ENCODE results near the gene FURIN. TPM values are rescaled to one million over a fixed set of nuclear protein-coding genes. Genes with fewer than 3 reads are reported as not detected.

The FURIN gene
- total and polyA plus RNA-seq, 2 of the 8 experiments (the other 6 are each of a cell fraction or from before 2014, with no cell fraction given), result 15.8 to 32.1 TPM

DNA sequence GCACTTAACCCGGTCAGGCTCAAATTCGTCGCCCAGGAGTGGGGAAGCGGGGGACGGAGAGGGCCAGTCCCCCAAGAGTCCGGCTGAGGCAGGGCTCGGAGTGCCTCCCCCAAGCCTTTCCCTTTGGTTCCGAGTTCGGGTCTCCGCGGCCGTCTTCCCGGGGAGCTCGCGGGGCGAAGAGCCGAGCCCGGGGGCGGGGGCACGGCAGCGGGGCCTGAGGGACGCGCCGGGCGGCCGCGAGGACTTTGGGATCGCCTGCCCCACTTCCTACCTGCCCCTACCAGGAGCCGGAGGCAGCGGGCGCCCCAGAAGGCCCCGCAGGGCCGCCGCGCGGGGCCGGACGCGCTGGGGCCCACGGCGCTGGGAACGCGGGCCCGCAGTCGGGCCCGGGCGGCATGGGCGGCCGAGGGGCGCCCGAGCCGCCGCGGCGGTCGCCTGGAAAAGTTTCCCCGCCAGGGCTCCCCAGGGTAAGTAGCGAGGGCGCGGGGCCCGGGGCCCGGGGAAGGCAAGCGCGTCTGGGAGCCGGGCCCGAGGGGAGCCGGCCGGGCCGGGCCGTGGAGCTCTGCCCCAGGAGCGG lies 2.8 kb downstream of the FURIN start:
- Histone ChIP-seq H3K4me1 (replicated peaks in 1 of 4; ENCODE audit: control insufficient read depth in 3 of 4, insufficient read depth in 4 of 4, low read length in 3 of 4) (peaks cover 23 to 47% (median 30%) of the 10 kb centered on the region in 4 experiments), H2BK5ac (ENCODE audit: low read depth, low read length) (no peak overlapping the region), H3K27me3 (replicated peaks in 1 of 4; ENCODE audit: control insufficient read depth in 3 of 4, extremely low read depth in 1 of 4, insufficient read depth in 3 of 4, low read length in 3 of 4) (no peaks in the 10 kb centered on the region), H2AFZ (ENCODE audit: low read length) (no peak overlapping the region), H3K9ac (replicated peaks in 1 of 4; ENCODE audit: extremely low read depth in 1 of 4, low read depth in 3 of 4, low read length in 3 of 4) (peak overlapping the region; percentile 13 to 67 (median 42); a peak in 6 of 7 replicates), H3K18ac (ENCODE audit: extremely low read depth, low read length) (peak overlapping the region; percentile 74), H2BK12ac (ENCODE audit: low read depth, low read length) (0 out of 2 replicates have a peak overlapping the region, but pooled peaks have one; percentile 77), H3K4me3 (ENCODE audit: extremely low read depth in 1 of 4, insufficient read depth in 2 of 4, low read depth in 3 of 4, low read length in 4 of 4) (peak overlapping the region; percentile 47 to 73 (median 63)), H2BK15ac (ENCODE audit: low read length) (peak overlapping the region; percentile 61; the same call in 1 of the 2 replicates), H3K14ac (ENCODE audit: insufficient read length) (no peak overlapping the region), H3K79me2 (ENCODE audit: control insufficient read depth in 1 of 2, insufficient read depth in 2 of 2, low read length in 2 of 2) (peaks cover 0 to 5% of the 10 kb centered on the region in 2 experiments; a peak in 2 of 4 replicates), H2BK20ac (ENCODE audit: low read length) (no peak overlapping the region), H4K20me1 (replicated peaks in 1 of 2; ENCODE audit: control insufficient read depth in 1 of 2, insufficient read depth in 2 of 2, low read length in 2 of 2) (peaks cover 0 to 2% of the 10 kb centered on the region in 2 experiments), H4K8ac (ENCODE audit: extremely low read depth, insufficient read depth, low read length) (peak overlapping the region; percentile 20; the same call in 1 of the 2 replicates), H3K56ac (replicated peaks; ENCODE audit: insufficient read length, low read depth, low read length) (peak overlapping the region; percentile 8), H3K79me1 (ENCODE audit: low read depth, low read length) (peaks cover 2% of the 10 kb centered on the region; the same call in 1 of the 2 replicates), H3K23me2 (ENCODE audit: low read depth, low read length) (peaks cover 3% of the 10 kb centered on the region; the same call in 1 of the 2 replicates), H4K5ac (ENCODE audit: insufficient read length, low read depth, low read length) (no peak overlapping the region), H4K91ac (replicated peaks; ENCODE audit: insufficient read length, low read length) (no peak overlapping the region), H3K23ac (ENCODE audit: insufficient read length) (no peak overlapping the region), H3K4me2 (ENCODE audit: insufficient read depth in 1 of 2, low read depth in 2 of 2, low read length in 2 of 2) (peak overlapping the region; percentile 72 to 79), H3K27ac (ENCODE audit: low read depth, low read length) (no peak overlapping the region), H3K36me3 (ENCODE audit: control insufficient read depth in 2 of 4, insufficient read depth in 4 of 4, low read length in 3 of 4) (no peaks in the 10 kb centered on the region), H3K4ac (replicated peaks; ENCODE audit: insufficient read length, low read depth, low read length) (no peak overlapping the region), H2BK120ac (replicated peaks; ENCODE audit: low read depth, low read length) (no peak overlapping the region), H3K9me3 (ENCODE audit: insufficient read depth in 2 of 2, low read depth in 1 of 2, low read length in 1 of 2) (no peaks in the 10 kb centered on the region), H2AK5ac (ENCODE audit: low read depth, low read length) (no peak overlapping the region)
- TF ChIP-seq SP4 (IDR thresholded peaks at IDR 0.05; ENCODE audit: low read length) (no peak), KDM4A (IDR thresholded peaks at IDR 0.05; ENCODE audit: low read depth, low read length, severe bottlenecking) (peak; percentile 86), HDAC2 (IDR thresholded peaks at IDR 0.05; ENCODE audit: borderline replicate concordance in 1 of 2, low read depth in 2 of 2, low read length in 2 of 2) (peak in 1 of 2 experiments; percentile 39; a peak in 1 of 4 replicates), KDM1A (IDR thresholded peaks at IDR 0.05; ENCODE audit: borderline replicate concordance, low read length) (no peak), ASH2L (IDR thresholded peaks at IDR 0.05; ENCODE audit: low read length) (peak; percentile 17), TAF1 (IDR thresholded peaks at IDR 0.05; ENCODE audit: low read depth, low read length) (peak; percentile 34; the same call in 1 of the 2 replicates), SIN3A (conservative IDR thresholded peaks at IDR 0.05 in 1 of 2, IDR thresholded peaks at IDR 0.05 in 1 of 2; ENCODE audit: low read depth in 1 of 2, low read length in 2 of 2) (0 out of 4 replicates have a peak, but pooled peaks of 1 of the 2 experiments have one; percentile 46), TBP (IDR thresholded peaks at IDR 0.05; ENCODE audit: low read depth, low read length) (peak; percentile 28; the same call in 1 of the 2 replicates), PHF8 (conservative IDR thresholded peaks at IDR 0.05; ENCODE audit: low read depth, low read length) (peak; percentile 42; the same call in 1 of the 2 replicates)
- POLR2A ChIA-PET (ENCODE audit: partially characterized antibody), result interaction anchor here (1.0 to 2.2 kb wide), 9 partner anchors 10 to 126 kb away, joined by 3 to 22 read pairs (median 5); partner anchors contain the start of genes FES and HDDC3
- CTCF ChIA-PET (ENCODE audit: partially characterized antibody), result interaction anchor here (0.6 to 3.2 kb wide), 5 partner anchors 11 to 85 kb away, joined by 3 to 19 read pairs (median 4); partner anchors contain the start of gene HDDC3
- FAIRE-seq, result no peak
- 5% methylated on average over 32 of the region's 71 CpGs; no CpG with 5 or more reads in 1 of the 2 experiments for WGBS, 2 experiments (ENCODE audit: extremely low coverage in 1 of 2, insufficient coverage in 1 of 2, insufficient read length in 1 of 2, insufficient replicate concordance in 2 of 2, low coverage in 1 of 2, low lambda C conversion rate in 2 of 2, missing lambda C conversion rate in 1 of 2)
- DNase-seq (ENCODE audit: low read depth in 1 of 2, low spot score in 2 of 2), result peak in 1 of 2 experiments; percentile 66

All from H1 (cell line).